GM06990 (cell line): ENCODE data around the gene GRK1.

ENCODE experiments used
- DNase-seq: peaks from one replicate; pipeline ENCODE4 v3.0.0-alpha.2; 2011; ENCODE audit not compliant: insufficient read length; ENCODE audit errors: extremely low read depth
- H3K27me3 ChIP-seq: replicated peaks from 2 replicates; pipeline ENCODE4 v1.6.0; 2011; ENCODE audit warnings: low read length; ENCODE audit not compliant: control insufficient read depth, insufficient read depth
- H3K36me3 ChIP-seq: 2 replicates; pipeline ENCODE4 v1.5.1; 2011; ENCODE audit warnings: low read length; ENCODE audit not compliant: control insufficient read depth, insufficient read depth
- H3K4me3 ChIP-seq: replicated peaks from 2 replicates; pipeline ENCODE4 v1.5.1; 2011; ENCODE audit warnings: low read depth, mild to moderate bottlenecking, control low read depth, low read length
- CTCF ChIP-seq: IDR thresholded peaks from 2 replicates; pipeline ENCODE4 v1.5.1; 2011; ENCODE audit warnings: low read length, control low read depth, mild to moderate bottlenecking, inconsistent platforms; ENCODE audit not compliant: insufficient read depth, poor library complexity, severe bottlenecking

The GRK1 gene

GRCh38 chr13:113782472-113782871 is 115.5 kb downstream of the GRK1 start:
- Histone ChIP-seq H3K27me3 (no peaks in the 10 kb centered on the region; the same call in none of the 2 replicates), H3K36me3 (no peaks in the 10 kb centered on the region), H3K4me3 (no peak overlapping the region)
- TF ChIP-seq CTCF, result no peak
- DNase-seq, result no peak

- Histone ChIP-seq H3K27me3 (no peaks in the 10 kb centered on the region; the same call in none of the 2 replicates), H3K4me3 (no peak overlapping the region), H3K36me3 (no peaks in the 10 kb centered on the region)
- TF ChIP-seq CTCF, result no peak
- no peak for DNase-seq
These were observed 116.3 kb downstream of the GRK1 start for GRCh38 chr13:113783200-113783881.

- no peak for DNase-seq
- no peak overlapping the region for H3K4me3 ChIP-seq
- no peaks in the 10 kb centered on the region; the same call in none of the 2 replicates for H3K27me3 ChIP-seq
- TF ChIP-seq CTCF, result no peak
- H3K36me3 ChIP-seq, result no peaks in the 10 kb centered on the region
These were observed 117.1 kb downstream of the GRK1 start for GRCh38 chr13:113783966-113784644.

- H3K4me3 ChIP-seq, result no peak overlapping the region
- H3K36me3 ChIP-seq, result no peaks in the 10 kb centered on the region
- no peak for DNase-seq
- H3K27me3 ChIP-seq, result no peaks in the 10 kb centered on the region; the same call in none of the 2 replicates
- TF ChIP-seq CTCF, result no peak
These were observed 117.6 kb downstream of the GRK1 start for GRCh38 chr13:113784645-113785024.

GRCh38 chr13:113785051-113786010 is 118.3 kb downstream of the GRK1 start:
- H3K36me3 ChIP-seq, result no peaks in the 10 kb centered on the region
- H3K27me3 ChIP-seq, result no peaks in the 10 kb centered on the region; the same call in none of the 2 replicates
- DNase-seq, result no peak
- H3K4me3 ChIP-seq, result no peak overlapping the region
- TF ChIP-seq CTCF, result no peak
